DND-41 (cell line): ENCODE data around the gene NCAPD3.

Experiments
- ATAC-seq: fragments of 200-7000 bp; cut with Tn5 transposase; 3 replicates; pipeline ENCODE4 v1.9.1; 2021; ENCODE audit warnings: low read depth; ENCODE audit not compliant: insufficient read depth
- DNase-seq: peaks from one replicate; pipeline ENCODE4 v3.0.0-alpha.2; 2020
- H2AFZ ChIP-seq: 2 replicates; pipeline ENCODE4 v1.6.0; 2012; ENCODE audit warnings: low read depth, low read length
- H3K27ac ChIP-seq: 2 replicates; pipeline ENCODE4 v1.5.1; 2012; ENCODE audit warnings: low read length, inconsistent platforms
- H3K27me3 ChIP-seq: fragments of 200-600 bp; sonication (generic); 2 replicates; pipeline ENCODE4 v1.6.0; 2012; ENCODE audit warnings: low read length, mild to moderate bottlenecking, inconsistent platforms; ENCODE audit not compliant: insufficient read depth, poor library complexity
- H3K36me3 ChIP-seq: 2 replicates; pipeline ENCODE4 v1.5.1; 2012; ENCODE audit warnings: low read length, inconsistent platforms; ENCODE audit not compliant: insufficient read depth
- H3K4me1 ChIP-seq: 2 replicates; pipeline ENCODE4 v1.5.1; 2012; ENCODE audit warnings: mild to moderate bottlenecking, low read length; ENCODE audit not compliant: insufficient read depth
- H3K4me2 ChIP-seq: 2 replicates; pipeline ENCODE4 v1.6.0; 2012; ENCODE audit warnings: mild to moderate bottlenecking, moderate library complexity, low read length, inconsistent platforms; ENCODE audit not compliant: insufficient read depth
- H3K4me3 ChIP-seq, 2 experiments: fragments of 200-600 bp in 1 of 2; shearing (Covaris generic) in 1 of 2; 2 replicates each; pipeline ENCODE4 v1.5.1; 2012 to 2016; ENCODE audit warnings: inconsistent platforms in 2 of 2, low read length in 2 of 2, mild to moderate bottlenecking in 2 of 2, low read depth in 1 of 2, moderate library complexity in 1 of 2
- H3K79me2 ChIP-seq: 2 replicates; pipeline ENCODE4 v1.6.0; 2012; ENCODE audit warnings: low read length, inconsistent platforms; ENCODE audit not compliant: insufficient read depth
- H3K9ac ChIP-seq: 2 replicates; pipeline ENCODE4 v1.6.0; 2012; ENCODE audit warnings: low read depth, mild to moderate bottlenecking, inconsistent platforms, low read length, moderate library complexity
- H3K9me3 ChIP-seq: 2 replicates; pipeline ENCODE4 v1.5.1; 2012; ENCODE audit warnings: low read length, moderate library complexity, mild to moderate bottlenecking, inconsistent platforms; ENCODE audit not compliant: insufficient read depth, severe bottlenecking
- H4K20me1 ChIP-seq: 2 replicates; pipeline ENCODE4 v1.6.0; 2012; ENCODE audit warnings: low read length; ENCODE audit not compliant: insufficient read depth
- CTCF ChIP-seq: IDR thresholded peaks from 2 replicates; pipeline ENCODE4 v1.5.1; 2012; ENCODE audit warnings: borderline replicate concordance, low read length, moderate library complexity, mild to moderate bottlenecking; ENCODE audit not compliant: poor library complexity, severe bottlenecking; ENCODE audit errors: extremely low read depth
- EZH2 ChIP-seq: IDR thresholded peaks from 3 replicates; pipeline ENCODE4 v1.6.1; 2012; ENCODE audit warnings: borderline replicate concordance, low read depth, mild to moderate bottlenecking, moderate library complexity, low read length, inconsistent platforms; ENCODE audit not compliant: severe bottlenecking

The NCAPD3 gene

GRCh38 chr11:134223836-134224709 lies at the start of gene NCAPD3, which contains the start of gene VPS26B:
NCAPD3 (minus strand) TSS chr11:134223967; CDS start chr11:134223926, 41 bp downstream.
VPS26B (plus strand) TSS chr11:134224671; CDS start chr11:134225123, 452 bp downstream.
- Histone ChIP-seq H3K4me2 (peak within 1 kb of the TSS; percentile 95), H3K79me2 (peaks cover 96% of the 10 kb centered on the region), H3K4me3 (peak within 1 kb of the TSS; percentile 76 to 91), H2AFZ (peak within 1 kb of the TSS; percentile 99), H3K27ac (peak within 1 kb of the TSS; percentile 99), H3K36me3 (peaks cover 54% of the 10 kb centered on the region), H3K4me1 (peaks cover 68% of the 10 kb centered on the region), H3K9ac (peak within 1 kb of the TSS; percentile 83), H3K27me3 (no peaks in the 10 kb centered on the region), H4K20me1 (peaks cover 34% of the 10 kb centered on the region), H3K9me3 (no peaks in the 10 kb centered on the region)
- peak; percentile 15 for TF ChIP-seq CTCF
- TF ChIP-seq EZH2, result no peak
- DNase-seq (peak; percentile 97), ATAC-seq (peak; percentile 83)

- Histone ChIP-seq H3K4me3 (peak overlapping the region in 1 of 2 experiments; percentile 74; a peak in 2 of 4 replicates), H3K4me2 (peak overlapping the region; percentile 92), H4K20me1 (no peaks in the 10 kb centered on the region), H3K79me2 (peaks cover 65% of the 10 kb centered on the region), H3K36me3 (no peaks in the 10 kb centered on the region), H2AFZ (no peak overlapping the region), H3K27ac (peak overlapping the region; percentile 88), H3K4me1 (peaks cover 70% of the 10 kb centered on the region), H3K9ac (peak overlapping the region; percentile 72), H3K9me3 (no peaks in the 10 kb centered on the region), H3K27me3 (no peaks in the 10 kb centered on the region)
- TF ChIP-seq CTCF (no peak), EZH2 (no peak)
- ATAC-seq, result no peak
- no peak for DNase-seq
Measured at GRCh38 chr11:134273317-134273712, 49.5 kb upstream of the NCAPD3 start.

- no peak overlapping the region for H2AFZ ChIP-seq
- DNase-seq (no peak), ATAC-seq (no peak)
- TF ChIP-seq EZH2 (no peak), CTCF (no peak)
- peak overlapping the region; percentile 92 for H3K4me2 ChIP-seq
- no peaks in the 10 kb centered on the region for H3K27me3 ChIP-seq
- H4K20me1 ChIP-seq, result no peaks in the 10 kb centered on the region
- H3K4me1 ChIP-seq, result peaks cover 70% of the 10 kb centered on the region
- H3K27ac ChIP-seq, result peak overlapping the region; percentile 88
- no peaks in the 10 kb centered on the region for H3K36me3 ChIP-seq
- H3K9ac ChIP-seq, result peak overlapping the region; percentile 72
- H3K79me2 ChIP-seq, result peaks cover 70% of the 10 kb centered on the region
- H3K4me3 ChIP-seq, result peak overlapping the region in 1 of 2 experiments; percentile 74; a peak in 2 of 4 replicates
- no peaks in the 10 kb centered on the region for H3K9me3 ChIP-seq
Measured at GRCh38 chr11:134272381-134273316, 48.9 kb upstream of the NCAPD3 start.
